ENCODE results near the gene RPL10.
A peak's percentile ranks its signal among the peaks of the same experiment; 100 is the strongest.

Gene RPL10

GRCh38 chrX:154428176-154429171 lies 30.3 kb downstream of the RPL10 start, which contains the start of gene ATP6AP1:
Gene ATP6AP1, plus strand, starts transcription at chrX:154428677. Its CDS starts 16 bp downstream, at chrX:154428693.
- H3K27ac ChIP-seq, result peak within 1 kb of the TSS; percentile 76
- TF ChIP-seq CTCF (conservative IDR thresholded peaks at IDR 0.05), result no peak

DNA sequence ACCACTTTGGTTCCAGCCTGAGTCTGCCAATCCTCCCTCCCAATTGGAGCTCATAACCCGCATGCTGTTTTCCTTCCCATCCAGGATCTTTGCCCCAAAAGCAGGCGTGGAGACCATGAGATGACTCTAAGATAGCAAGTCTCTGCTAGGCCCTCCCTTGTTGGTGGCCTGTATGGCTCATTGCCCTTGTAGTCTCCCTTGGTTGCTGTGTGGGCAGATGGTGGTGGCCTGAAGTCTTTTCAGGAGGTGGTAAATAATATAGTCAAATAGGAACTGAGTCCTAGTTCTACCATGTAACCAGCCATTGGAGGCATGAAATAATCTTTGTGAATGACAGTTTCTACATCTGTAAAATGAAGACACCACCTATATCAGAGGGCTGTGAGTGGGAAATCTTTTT lies 31.5 kb downstream of the RPL10 start:
- H3K27ac ChIP-seq, result peak overlapping the region; percentile 76
- no peak for TF ChIP-seq CTCF (conservative IDR thresholded peaks at IDR 0.05)

- TF ChIP-seq CTCF (conservative IDR thresholded peaks at IDR 0.05), result no peak
- peak overlapping the region; percentile 43 for H3K27ac ChIP-seq
Measured at GRCh38 chrX:154430479-154430878, 32.3 kb downstream of the RPL10 start.

- H3K27ac ChIP-seq, result peak overlapping the region; percentile 43
- no peak for TF ChIP-seq CTCF (conservative IDR thresholded peaks at IDR 0.05)
Measured at GRCh38 chrX:154430916-154431315, 32.7 kb downstream of the RPL10 start.

- TF ChIP-seq CTCF (conservative IDR thresholded peaks at IDR 0.05), result no peak
- peak overlapping the region; percentile 43 for H3K27ac ChIP-seq
Measured at GRCh38 chrX:154431341-154431740, 33.2 kb downstream of the RPL10 start.

GRCh38 chrX:154432210-154432609 lies 34.0 kb downstream of the RPL10 start:
- TF ChIP-seq CTCF (conservative IDR thresholded peaks at IDR 0.05), result no peak
- peak overlapping the region; percentile 43; the same call in 1 of the 2 replicates for H3K27ac ChIP-seq

DNA sequence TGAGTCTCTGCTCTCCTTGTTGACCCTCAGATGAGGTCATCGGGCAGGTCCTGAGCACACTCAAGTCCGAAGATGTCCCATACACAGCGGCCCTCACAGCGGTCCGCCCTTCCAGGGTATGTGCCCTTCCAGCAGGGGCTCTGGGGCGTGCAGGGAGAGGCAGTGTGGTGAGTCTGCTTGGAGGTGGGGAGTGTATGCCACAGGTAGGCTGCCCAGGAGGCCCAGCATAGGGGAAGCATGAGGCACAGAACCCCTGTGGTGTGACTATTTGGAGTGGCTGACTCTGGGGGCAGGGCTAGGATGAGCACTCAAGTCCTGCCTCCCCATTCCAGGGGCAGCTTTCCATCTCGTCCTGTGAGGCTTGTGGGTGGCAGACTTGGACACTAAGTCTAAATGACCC lies 35.4 kb downstream of the RPL10 start:
- TF ChIP-seq CTCF (conservative IDR thresholded peaks at IDR 0.05), result no peak
- no peak overlapping the region for H3K27ac ChIP-seq
